ENCODE data around the gene TMEM121. TPM values are rescaled to one million over a fixed set of nuclear protein-coding genes. Genes with fewer than 3 reads are reported as not detected.

Gene TMEM121
- total and polyA plus RNA-seq, 2 of the 8 experiments (the other 6 are each of a cell fraction or from before 2014, with no cell fraction given): 1.9 TPM; not detected in 1

DNA sequence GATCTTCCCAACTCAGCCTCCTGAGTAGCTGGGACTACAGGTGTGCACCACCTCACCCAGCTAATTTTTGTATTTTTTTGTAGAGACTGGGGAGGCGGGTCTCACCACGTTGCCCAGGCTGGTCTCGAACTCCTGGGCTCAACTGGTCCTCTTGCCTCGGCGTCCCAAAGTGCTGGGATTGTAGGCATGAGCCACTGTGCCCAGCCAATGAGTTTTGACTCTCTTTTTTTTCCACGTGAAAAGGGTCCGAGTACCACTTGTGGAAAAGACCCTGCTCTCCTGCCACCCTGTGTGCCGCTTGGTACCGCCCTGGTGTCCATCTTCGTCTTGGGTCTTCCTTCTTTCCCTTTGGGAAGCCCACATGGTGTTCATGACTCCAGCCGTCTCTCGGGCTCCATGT, 17.8 kb upstream of the TMEM121 start:
- no peaks in the 10 kb centered on the region; a peak in 1 of 7 replicates for H3K27me3 ChIP-seq (replicated peaks in 1 of 4; ENCODE audit: control insufficient read depth in 3 of 4, extremely low read depth in 1 of 4, insufficient read depth in 3 of 4, low read length in 3 of 4)
- H3K4ac ChIP-seq (replicated peaks; ENCODE audit: insufficient read length, low read depth, low read length): no peak overlapping the region
- H2AK5ac ChIP-seq (ENCODE audit: low read depth, low read length): no peak overlapping the region
- H3K4me2 ChIP-seq (ENCODE audit: insufficient read depth in 1 of 2, low read depth in 2 of 2, low read length in 2 of 2): no peak overlapping the region
- no peak overlapping the region for H3K23ac ChIP-seq (ENCODE audit: insufficient read length)
- peaks cover 0 to 10% of the 10 kb centered on the region in 2 experiments; a peak in 1 of 4 replicates for H3K9me3 ChIP-seq (ENCODE audit: insufficient read depth in 2 of 2, low read depth in 1 of 2, low read length in 1 of 2)
- no peak overlapping the region for H3K27ac ChIP-seq (ENCODE audit: low read depth, low read length)
- H2BK15ac ChIP-seq (ENCODE audit: low read length): no peak overlapping the region
- FAIRE-seq (no peak), DNase-seq (ENCODE audit: low read depth in 1 of 2, low spot score in 2 of 2) (no peak)
- no peak overlapping the region for H2BK12ac ChIP-seq (ENCODE audit: low read depth, low read length)
- no peak overlapping the region for H3K56ac ChIP-seq (replicated peaks; ENCODE audit: insufficient read length, low read depth, low read length)
- H3K9ac ChIP-seq (replicated peaks in 1 of 4; ENCODE audit: extremely low read depth in 1 of 4, low read depth in 3 of 4, low read length in 3 of 4): no peak overlapping the region
- no peak overlapping the region for H2BK20ac ChIP-seq (ENCODE audit: low read length)
- H3K4me3 ChIP-seq (ENCODE audit: extremely low read depth in 1 of 4, insufficient read depth in 2 of 4, low read depth in 3 of 4, low read length in 4 of 4): no peak overlapping the region
- no peak overlapping the region for H2BK5ac ChIP-seq (ENCODE audit: low read depth, low read length)
- no peak overlapping the region for H4K8ac ChIP-seq (ENCODE audit: extremely low read depth, insufficient read depth, low read length)
- no peak overlapping the region for H2AFZ ChIP-seq (ENCODE audit: low read length)
- H3K79me2 ChIP-seq (ENCODE audit: control insufficient read depth in 1 of 2, insufficient read depth in 2 of 2, low read length in 2 of 2): no peaks in the 10 kb centered on the region
- 86% methylated on average over 12 of the region's 12 CpGs; no CpG with 5 or more reads in 1 of the 2 experiments for WGBS, 2 experiments (ENCODE audit: extremely low coverage in 1 of 2, insufficient coverage in 1 of 2, insufficient read length in 1 of 2, insufficient replicate concordance in 2 of 2, low coverage in 1 of 2, low lambda C conversion rate in 2 of 2, missing lambda C conversion rate in 1 of 2)
- no peak overlapping the region for H2BK120ac ChIP-seq (replicated peaks; ENCODE audit: low read depth, low read length)
- H3K23me2 ChIP-seq (ENCODE audit: low read depth, low read length): no peaks in the 10 kb centered on the region
- ChIA-PET CTCF (ENCODE audit: partially characterized antibody) (interaction anchor here (1.5 kb wide), 1 partner anchor 29 kb away, joined by 4 read pairs; no protein-coding TSS in a partner anchor), POLR2A (ENCODE audit: partially characterized antibody) (no interaction called here)
- TF ChIP-seq SP1 (IDR thresholded peaks at IDR 0.05; ENCODE audit: low read depth, low read length) (no peak), MAFK (IDR thresholded peaks at IDR 0.05; ENCODE audit: low read depth, low read length) (no peak), SIX5 (IDR thresholded peaks at IDR 0.05; ENCODE audit: low read depth, low read length) (no peak), EZH2 (IDR thresholded peaks at IDR 0.05; ENCODE audit: low read depth, low read length, severe bottlenecking) (no peak), SAP30 (IDR thresholded peaks at IDR 0.05; ENCODE audit: insufficient read depth, insufficient replicate concordance, low read length) (no peak), TEAD4 (IDR thresholded peaks at IDR 0.05; ENCODE audit: low read depth, low read length) (no peak)
- TF ChIP-seq, protein P1, sequence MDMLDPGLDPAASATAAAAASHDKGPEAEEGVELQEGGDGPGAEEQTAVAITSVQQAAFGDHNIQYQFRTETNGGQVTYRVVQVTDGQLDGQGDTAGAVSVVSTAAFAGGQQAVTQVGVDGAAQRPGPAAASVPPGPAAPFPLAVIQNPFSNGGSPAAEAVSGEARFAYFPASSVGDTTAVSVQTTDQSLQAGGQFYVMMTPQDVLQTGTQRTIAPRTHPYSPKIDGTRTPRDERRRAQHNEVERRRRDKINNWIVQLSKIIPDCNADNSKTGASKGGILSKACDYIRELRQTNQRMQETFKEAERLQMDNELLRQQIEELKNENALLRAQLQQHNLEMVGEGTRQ (IDR thresholded peaks at IDR 0.05; ENCODE audit: low read length): no peak
- H3K18ac ChIP-seq (ENCODE audit: extremely low read depth, low read length): no peak overlapping the region
- no peaks in the 10 kb centered on the region for H4K20me1 ChIP-seq (replicated peaks in 1 of 2; ENCODE audit: control insufficient read depth in 1 of 2, insufficient read depth in 2 of 2, low read length in 2 of 2)
- no peaks in the 10 kb centered on the region for H3K79me1 ChIP-seq (ENCODE audit: low read depth, low read length)
- H4K5ac ChIP-seq (ENCODE audit: insufficient read length, low read depth, low read length): no peak overlapping the region
- no peak overlapping the region for H4K91ac ChIP-seq (replicated peaks; ENCODE audit: insufficient read length, low read length)
- no peaks in the 10 kb centered on the region for H3K4me1 ChIP-seq (replicated peaks in 1 of 4; ENCODE audit: control insufficient read depth in 3 of 4, insufficient read depth in 4 of 4, low read length in 3 of 4)
- no peaks in the 10 kb centered on the region for H3K36me3 ChIP-seq (ENCODE audit: control insufficient read depth in 2 of 4, insufficient read depth in 4 of 4, low read length in 3 of 4)
- no peak overlapping the region for H3K14ac ChIP-seq (ENCODE audit: insufficient read length)

Data from H1 (cell line).